GM23338 (cell line): ENCODE results near the gene TLX1.

Source experiments
- CREB1 ChIP-seq: fragments of 250-450 bp; sonication (Bioruptor Pico); IDR thresholded peaks from 2 replicates; pipeline ENCODE4 v1.5.0; 2020; ENCODE audit warnings: low read depth, mild to moderate bottlenecking, moderate library complexity
- EZH2 ChIP-seq: fragments of 200-600 bp; sonication (generic); IDR thresholded peaks from one replicate; pipeline ENCODE4 v1.8.0; 2017; ENCODE audit warnings: antibody characterized with exemption, mild to moderate bottlenecking, low read depth; ENCODE audit not compliant: unreplicated experiment
- EZH2phosphoT487 ChIP-seq: fragments of 200-600 bp; sonication (generic); IDR thresholded peaks from one replicate; pipeline ENCODE4 v1.8.1; 2018; ENCODE audit warnings: antibody characterized with exemption; ENCODE audit not compliant: unreplicated experiment
- JUNB ChIP-seq: IDR thresholded peaks from one replicate; pipeline ENCODE4 v1.6.1; 2016; ENCODE audit warnings: antibody characterized with exemption; ENCODE audit not compliant: unreplicated experiment
- POLR2AphosphoS5 ChIP-seq: IDR thresholded peaks from 2 replicates; pipeline ENCODE4 v1.6.1; 2016; ENCODE audit warnings: antibody characterized with exemption, low read depth
- TF ChIP-seq, protein P1 (sequence below), 2 experiments: fragments of 200-600 bp in 1 of 2; sonication (generic) in 1 of 2; conservative IDR thresholded peaks; 2 replicates each; pipeline versions ENCODE4 v1.5.1 to v1.6.1; 2016 to 2017; ENCODE audit warnings: antibody characterized with exemption in 2 of 2, low read depth in 2 of 2, mild to moderate bottlenecking in 2 of 2, moderate library complexity in 1 of 2
- TF ChIP-seq, protein P2 (sequence below): IDR thresholded peaks from one replicate; pipeline ENCODE4 v1.6.1; 2018; ENCODE audit warnings: antibody characterized with exemption; ENCODE audit not compliant: unreplicated experiment

DNA sequence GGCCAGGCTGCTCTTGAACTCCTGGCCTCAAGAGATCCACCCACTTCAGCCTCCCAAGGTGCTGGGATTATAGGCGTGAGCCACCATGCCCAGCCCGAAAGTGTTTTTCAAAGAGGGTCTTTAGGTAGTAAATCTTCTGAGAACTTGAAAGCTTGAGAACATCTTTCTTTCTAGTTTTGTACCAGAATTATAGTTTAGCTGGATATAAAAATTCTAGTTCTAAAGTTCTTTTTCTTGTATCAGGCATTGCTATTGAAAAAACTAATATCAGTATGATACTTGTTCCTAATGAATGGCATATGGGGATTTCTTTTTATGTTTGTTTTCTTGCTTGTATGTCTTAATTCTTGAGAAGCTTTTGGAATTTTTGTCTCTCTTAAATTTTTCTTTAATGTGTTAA, 43.2 kb downstream of the TLX1 start:
- TF ChIP-seq, protein P1, sequence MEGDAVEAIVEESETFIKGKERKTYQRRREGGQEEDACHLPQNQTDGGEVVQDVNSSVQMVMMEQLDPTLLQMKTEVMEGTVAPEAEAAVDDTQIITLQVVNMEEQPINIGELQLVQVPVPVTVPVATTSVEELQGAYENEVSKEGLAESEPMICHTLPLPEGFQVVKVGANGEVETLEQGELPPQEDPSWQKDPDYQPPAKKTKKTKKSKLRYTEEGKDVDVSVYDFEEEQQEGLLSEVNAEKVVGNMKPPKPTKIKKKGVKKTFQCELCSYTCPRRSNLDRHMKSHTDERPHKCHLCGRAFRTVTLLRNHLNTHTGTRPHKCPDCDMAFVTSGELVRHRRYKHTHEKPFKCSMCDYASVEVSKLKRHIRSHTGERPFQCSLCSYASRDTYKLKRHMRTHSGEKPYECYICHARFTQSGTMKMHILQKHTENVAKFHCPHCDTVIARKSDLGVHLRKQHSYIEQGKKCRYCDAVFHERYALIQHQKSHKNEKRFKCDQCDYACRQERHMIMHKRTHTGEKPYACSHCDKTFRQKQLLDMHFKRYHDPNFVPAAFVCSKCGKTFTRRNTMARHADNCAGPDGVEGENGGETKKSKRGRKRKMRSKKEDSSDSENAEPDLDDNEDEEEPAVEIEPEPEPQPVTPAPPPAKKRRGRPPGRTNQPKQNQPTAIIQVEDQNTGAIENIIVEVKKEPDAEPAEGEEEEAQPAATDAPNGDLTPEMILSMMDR (conservative IDR thresholded peaks at IDR 0.05; ENCODE audit: low read depth in 2 of 2): no peak
- TF ChIP-seq EZH2phosphoT487: no peak
- TF ChIP-seq, protein P2, sequence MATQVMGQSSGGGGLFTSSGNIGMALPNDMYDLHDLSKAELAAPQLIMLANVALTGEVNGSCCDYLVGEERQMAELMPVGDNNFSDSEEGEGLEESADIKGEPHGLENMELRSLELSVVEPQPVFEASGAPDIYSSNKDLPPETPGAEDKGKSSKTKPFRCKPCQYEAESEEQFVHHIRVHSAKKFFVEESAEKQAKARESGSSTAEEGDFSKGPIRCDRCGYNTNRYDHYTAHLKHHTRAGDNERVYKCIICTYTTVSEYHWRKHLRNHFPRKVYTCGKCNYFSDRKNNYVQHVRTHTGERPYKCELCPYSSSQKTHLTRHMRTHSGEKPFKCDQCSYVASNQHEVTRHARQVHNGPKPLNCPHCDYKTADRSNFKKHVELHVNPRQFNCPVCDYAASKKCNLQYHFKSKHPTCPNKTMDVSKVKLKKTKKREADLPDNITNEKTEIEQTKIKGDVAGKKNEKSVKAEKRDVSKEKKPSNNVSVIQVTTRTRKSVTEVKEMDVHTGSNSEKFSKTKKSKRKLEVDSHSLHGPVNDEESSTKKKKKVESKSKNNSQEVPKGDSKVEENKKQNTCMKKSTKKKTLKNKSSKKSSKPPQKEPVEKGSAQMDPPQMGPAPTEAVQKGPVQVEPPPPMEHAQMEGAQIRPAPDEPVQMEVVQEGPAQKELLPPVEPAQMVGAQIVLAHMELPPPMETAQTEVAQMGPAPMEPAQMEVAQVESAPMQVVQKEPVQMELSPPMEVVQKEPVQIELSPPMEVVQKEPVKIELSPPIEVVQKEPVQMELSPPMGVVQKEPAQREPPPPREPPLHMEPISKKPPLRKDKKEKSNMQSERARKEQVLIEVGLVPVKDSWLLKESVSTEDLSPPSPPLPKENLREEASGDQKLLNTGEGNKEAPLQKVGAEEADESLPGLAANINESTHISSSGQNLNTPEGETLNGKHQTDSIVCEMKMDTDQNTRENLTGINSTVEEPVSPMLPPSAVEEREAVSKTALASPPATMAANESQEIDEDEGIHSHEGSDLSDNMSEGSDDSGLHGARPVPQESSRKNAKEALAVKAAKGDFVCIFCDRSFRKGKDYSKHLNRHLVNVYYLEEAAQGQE: no peak
- TF ChIP-seq EZH2: no peak
- TF ChIP-seq POLR2AphosphoS5: no peak
- no peak for TF ChIP-seq CREB1 (CRISPR knock-in tag)
- no peak for TF ChIP-seq JUNB
